Measurements from ENCODE around the gene TSPAN2. TPM values are rescaled to one million over a fixed set of nuclear protein-coding genes. Genes with fewer than 3 reads are reported as not detected.

The TSPAN2 gene
- polyA plus RNA-seq, 2 donors: 1.7 to 4.2 TPM

- no peaks in the 10 kb centered on the region for H3K27me3 ChIP-seq (ENCODE audit: control insufficient read depth in 1 of 2, insufficient read depth in 2 of 2, low read length in 2 of 2)
- H3K36me3 ChIP-seq (ENCODE audit: control insufficient read depth in 2 of 2, insufficient read depth in 2 of 2, low read length in 1 of 2): no peaks in the 10 kb centered on the region
- no peaks in the 10 kb centered on the region for H3K9me3 ChIP-seq (ENCODE audit: control insufficient read depth in 2 of 2, insufficient read depth in 1 of 2, low read depth in 1 of 2, low read length in 1 of 2)
- peak overlapping the region in 1 of 2 donors; percentile 46 for H3K27ac ChIP-seq (ENCODE audit: low read depth in 2 of 2, low read length in 1 of 2)
- WGBS, 2 donors: 36 to 40% methylated on average over 9 of the region's 9 CpGs
- H3K4me1 ChIP-seq (ENCODE audit: control insufficient read depth in 2 of 2, insufficient read depth in 2 of 2, low read length in 1 of 2): peaks cover 0 to 4% of the 10 kb centered on the region in 2 donors
- no peak overlapping the region for H3K4me3 ChIP-seq (ENCODE audit: low read depth in 1 of 2, low read length in 2 of 2)
These were observed 4.3 kb downstream of the TSPAN2 start for GRCh38 chr1:115084902-115085511.

- no peak overlapping the region for H3K4me3 ChIP-seq (ENCODE audit: low read depth in 1 of 2, low read length in 2 of 2)
- H3K27me3 ChIP-seq (ENCODE audit: control insufficient read depth in 1 of 2, insufficient read depth in 2 of 2, low read length in 2 of 2): no peaks in the 10 kb centered on the region
- peaks cover 0 to under 1% of the 10 kb centered on the region in 2 donors for H3K4me1 ChIP-seq (ENCODE audit: control insufficient read depth in 2 of 2, insufficient read depth in 2 of 2, low read length in 1 of 2)
- 66 to 78% methylated on average over 6 of the region's 6 CpGs for WGBS, 2 donors
- H3K27ac ChIP-seq (ENCODE audit: low read depth in 2 of 2, low read length in 1 of 2): no peak overlapping the region
- H3K36me3 ChIP-seq (ENCODE audit: control insufficient read depth in 2 of 2, insufficient read depth in 2 of 2, low read length in 1 of 2): no peaks in the 10 kb centered on the region
- H3K9me3 ChIP-seq (ENCODE audit: control insufficient read depth in 2 of 2, insufficient read depth in 1 of 2, low read depth in 1 of 2, low read length in 1 of 2): no peaks in the 10 kb centered on the region
These were observed 6.4 kb downstream of the TSPAN2 start for GRCh38 chr1:115082949-115083348.

GRCh38 chr1:115078708-115079107, 10.6 kb downstream of the TSPAN2 start:
- Histone ChIP-seq H3K27me3 (ENCODE audit: control insufficient read depth in 1 of 2, insufficient read depth in 2 of 2, low read length in 2 of 2) (no peaks in the 10 kb centered on the region), H3K27ac (ENCODE audit: low read depth in 2 of 2, low read length in 1 of 2) (no peak overlapping the region), H3K9me3 (ENCODE audit: control insufficient read depth in 2 of 2, insufficient read depth in 1 of 2, low read depth in 1 of 2, low read length in 1 of 2) (no peaks in the 10 kb centered on the region), H3K4me3 (ENCODE audit: low read depth in 1 of 2, low read length in 2 of 2) (no peak overlapping the region), H3K36me3 (ENCODE audit: control insufficient read depth in 2 of 2, insufficient read depth in 2 of 2, low read length in 1 of 2) (no peaks in the 10 kb centered on the region), H3K4me1 (ENCODE audit: control insufficient read depth in 2 of 2, insufficient read depth in 2 of 2, low read length in 1 of 2) (peaks cover 3% of the 10 kb centered on the region in 2 donors)
- WGBS, 2 donors: 85 to 91% methylated on average over 4 of the region's 4 CpGs

DNA sequence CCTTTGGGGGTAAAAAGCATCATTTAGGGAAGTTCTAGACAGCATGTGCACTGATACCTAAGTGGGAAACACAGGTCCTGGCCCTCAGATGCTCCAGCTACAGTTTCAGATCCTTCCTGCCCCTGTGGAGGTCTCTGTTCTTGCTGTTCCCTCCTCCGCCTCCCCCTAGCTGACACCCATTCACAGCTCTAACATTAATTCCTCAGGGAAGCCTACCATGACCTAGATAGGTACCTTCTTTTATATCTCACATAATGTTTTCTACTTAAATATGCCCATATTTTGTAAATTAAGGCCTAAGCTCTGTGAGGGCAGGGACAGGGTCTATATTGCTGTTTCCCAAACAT, 11.3 kb downstream of the TSPAN2 start:
- no peak overlapping the region for H3K4me3 ChIP-seq (ENCODE audit: low read depth in 1 of 2, low read length in 2 of 2)
- H3K9me3 ChIP-seq (ENCODE audit: control insufficient read depth in 2 of 2, insufficient read depth in 1 of 2, low read depth in 1 of 2, low read length in 1 of 2): no peaks in the 10 kb centered on the region
- peak overlapping the region in 1 of 2 donors; percentile 38 for H3K27ac ChIP-seq (ENCODE audit: low read depth in 2 of 2, low read length in 1 of 2)
- H3K4me1 ChIP-seq (ENCODE audit: control insufficient read depth in 2 of 2, insufficient read depth in 2 of 2, low read length in 1 of 2): peaks cover 3% of the 10 kb centered on the region in 2 donors
- H3K36me3 ChIP-seq (ENCODE audit: control insufficient read depth in 2 of 2, insufficient read depth in 2 of 2, low read length in 1 of 2): no peaks in the 10 kb centered on the region
- WGBS, 2 donors: 98 to 100% methylated on average over 1 of the region's 1 CpG
- H3K27me3 ChIP-seq (ENCODE audit: control insufficient read depth in 1 of 2, insufficient read depth in 2 of 2, low read length in 2 of 2): no peaks in the 10 kb centered on the region

DNA sequence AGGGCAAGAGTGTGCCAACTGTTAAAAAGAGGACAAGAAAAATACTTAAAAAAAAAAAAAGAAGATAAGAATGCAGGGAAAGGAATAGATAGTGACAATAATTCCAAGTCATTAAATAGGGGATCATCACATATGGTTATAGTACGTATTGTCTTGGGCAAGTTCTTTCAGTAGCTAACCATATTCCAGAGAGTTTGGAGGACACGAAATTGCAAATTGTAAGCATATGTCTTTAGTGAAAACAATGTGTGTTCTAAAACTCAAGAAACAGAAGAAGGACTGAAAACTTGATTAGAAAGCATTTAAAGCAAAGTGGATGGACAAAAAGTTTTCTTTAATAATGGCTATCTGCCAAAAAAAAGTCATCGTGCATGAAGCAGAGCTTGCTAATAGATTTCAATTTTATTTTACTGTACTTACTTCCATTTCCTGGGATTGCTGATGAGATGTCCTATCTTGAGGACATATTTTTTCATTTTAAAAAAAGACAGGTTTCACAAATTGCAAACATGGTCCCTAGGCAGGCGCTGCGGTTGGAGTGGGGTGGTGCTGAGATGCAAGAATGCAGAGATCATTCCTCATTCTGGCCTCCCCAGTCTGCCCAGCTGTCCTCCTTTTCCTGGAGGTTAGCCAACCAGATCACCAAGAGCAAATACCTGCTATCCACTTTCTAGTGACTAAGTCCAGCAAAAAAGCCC, 11.9 kb downstream of the TSPAN2 start:
- WGBS, 2 donors: 78 to 83% methylated on average over 5 of the region's 5 CpGs
- H3K27me3 ChIP-seq (ENCODE audit: control insufficient read depth in 1 of 2, insufficient read depth in 2 of 2, low read length in 2 of 2): no peaks in the 10 kb centered on the region
- H3K9me3 ChIP-seq (ENCODE audit: control insufficient read depth in 2 of 2, insufficient read depth in 1 of 2, low read depth in 1 of 2, low read length in 1 of 2): no peaks in the 10 kb centered on the region
- peaks cover 3% of the 10 kb centered on the region in 2 donors for H3K4me1 ChIP-seq (ENCODE audit: control insufficient read depth in 2 of 2, insufficient read depth in 2 of 2, low read length in 1 of 2)
- peak overlapping the region in 1 of 2 donors; percentile 38 for H3K27ac ChIP-seq (ENCODE audit: low read depth in 2 of 2, low read length in 1 of 2)
- H3K36me3 ChIP-seq (ENCODE audit: control insufficient read depth in 2 of 2, insufficient read depth in 2 of 2, low read length in 1 of 2): no peaks in the 10 kb centered on the region
- H3K4me3 ChIP-seq (ENCODE audit: low read depth in 1 of 2, low read length in 2 of 2): no peak overlapping the region

DNA sequence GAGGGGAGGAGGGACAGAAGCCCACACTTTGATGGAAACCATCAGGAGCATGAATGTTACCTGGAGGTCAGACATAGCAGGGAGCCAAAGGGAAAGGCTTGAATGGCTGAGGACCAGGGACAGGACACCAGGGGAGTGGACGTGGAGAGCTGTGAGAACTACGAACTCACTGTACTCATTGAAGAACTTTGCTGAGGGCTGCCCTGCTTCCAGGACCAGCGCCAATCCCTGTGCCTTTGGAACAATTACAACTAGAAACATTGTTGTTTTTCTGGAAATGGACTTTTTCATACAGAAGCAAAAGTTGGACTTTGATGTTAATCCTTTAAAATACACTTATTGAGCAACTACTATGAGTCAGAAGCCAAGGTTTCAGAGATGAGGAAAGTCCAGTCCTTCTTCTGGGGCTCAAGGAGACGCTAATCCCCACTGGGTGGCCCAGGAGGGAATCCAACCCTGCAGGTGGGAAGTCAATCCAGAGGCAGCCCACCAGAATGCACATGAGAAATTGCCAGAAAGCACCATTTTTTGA, 12.9 kb downstream of the TSPAN2 start:
- peaks cover 3% of the 10 kb centered on the region in 2 donors for H3K4me1 ChIP-seq (ENCODE audit: control insufficient read depth in 2 of 2, insufficient read depth in 2 of 2, low read length in 1 of 2)

GRCh38 chr1:115074839-115075534, 14.3 kb downstream of the TSPAN2 start:
- Histone ChIP-seq H3K27ac (ENCODE audit: low read depth in 2 of 2, low read length in 1 of 2) (no peak overlapping the region), H3K4me1 (ENCODE audit: control insufficient read depth in 2 of 2, insufficient read depth in 2 of 2, low read length in 1 of 2) (peaks cover 3% of the 10 kb centered on the region in 2 donors), H3K27me3 (ENCODE audit: control insufficient read depth in 1 of 2, insufficient read depth in 2 of 2, low read length in 2 of 2) (no peaks in the 10 kb centered on the region), H3K36me3 (ENCODE audit: control insufficient read depth in 2 of 2, insufficient read depth in 2 of 2, low read length in 1 of 2) (no peaks in the 10 kb centered on the region), H3K4me3 (ENCODE audit: low read depth in 1 of 2, low read length in 2 of 2) (no peak overlapping the region), H3K9me3 (ENCODE audit: control insufficient read depth in 2 of 2, insufficient read depth in 1 of 2, low read depth in 1 of 2, low read length in 1 of 2) (no peaks in the 10 kb centered on the region)
- WGBS, 2 donors: 70 to 71% methylated on average over 11 of the region's 11 CpGs

More for the DNA sequence above, 12.9 kb downstream of the TSPAN2 start:
- 51 to 61% methylated on average over 4 of the region's 4 CpGs for WGBS, 2 donors
- no peaks in the 10 kb centered on the region for H3K27me3 ChIP-seq (ENCODE audit: control insufficient read depth in 1 of 2, insufficient read depth in 2 of 2, low read length in 2 of 2)
- H3K27ac ChIP-seq (ENCODE audit: low read depth in 2 of 2, low read length in 1 of 2): no peak overlapping the region
- no peak overlapping the region for H3K4me3 ChIP-seq (ENCODE audit: low read depth in 1 of 2, low read length in 2 of 2)
- H3K36me3 ChIP-seq (ENCODE audit: control insufficient read depth in 2 of 2, insufficient read depth in 2 of 2, low read length in 1 of 2): no peaks in the 10 kb centered on the region
- H3K9me3 ChIP-seq (ENCODE audit: control insufficient read depth in 2 of 2, insufficient read depth in 1 of 2, low read depth in 1 of 2, low read length in 1 of 2): no peaks in the 10 kb centered on the region

DNA sequence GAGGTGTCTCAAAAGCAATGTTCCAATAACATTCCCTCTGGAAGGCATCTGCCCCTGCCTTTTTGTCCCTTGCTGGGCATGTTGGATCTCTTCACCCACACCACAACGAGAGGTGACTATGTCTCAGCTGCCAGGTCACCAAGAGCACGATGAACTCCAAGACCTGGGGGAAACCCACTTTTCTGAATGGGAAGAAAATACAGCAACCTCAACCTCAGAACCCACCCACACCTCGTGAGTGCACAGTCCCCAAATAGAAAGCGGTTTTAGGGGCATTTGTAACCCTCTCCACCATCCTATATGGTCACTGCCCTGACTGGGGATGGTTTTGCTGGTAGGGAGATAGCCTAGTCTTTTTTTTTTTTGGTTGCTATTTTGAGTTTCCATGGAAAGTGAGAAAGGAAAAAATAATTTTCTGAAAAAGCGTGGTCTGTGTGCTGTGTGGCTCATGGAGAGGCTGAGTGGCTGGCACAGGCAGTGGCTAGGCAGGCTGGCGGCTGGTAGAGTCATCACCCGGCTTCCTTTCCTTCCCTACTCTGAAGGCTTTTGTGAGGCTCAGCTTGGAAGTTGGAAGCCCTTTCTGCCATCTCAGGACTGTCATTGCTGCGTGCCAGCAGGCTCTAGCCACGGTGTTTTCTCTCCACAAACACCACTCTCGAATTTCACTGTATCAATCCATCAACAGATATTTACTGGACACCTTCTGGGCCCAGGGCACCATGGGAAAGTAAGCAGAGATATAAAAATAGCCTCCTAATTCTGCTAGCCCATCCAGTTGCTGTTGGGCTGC, 15.8 kb downstream of the TSPAN2 start:
- Histone ChIP-seq H3K27me3 (ENCODE audit: control insufficient read depth in 1 of 2, insufficient read depth in 2 of 2, low read length in 2 of 2) (no peaks in the 10 kb centered on the region), H3K4me1 (ENCODE audit: control insufficient read depth in 2 of 2, insufficient read depth in 2 of 2, low read length in 1 of 2) (peaks cover 5 to 10% of the 10 kb centered on the region in 2 donors), H3K27ac (ENCODE audit: low read depth in 2 of 2, low read length in 1 of 2) (peak overlapping the region in 1 of 2 donors; percentile 52), H3K36me3 (ENCODE audit: control insufficient read depth in 2 of 2, insufficient read depth in 2 of 2, low read length in 1 of 2) (no peaks in the 10 kb centered on the region), H3K9me3 (ENCODE audit: control insufficient read depth in 2 of 2, insufficient read depth in 1 of 2, low read depth in 1 of 2, low read length in 1 of 2) (no peaks in the 10 kb centered on the region), H3K4me3 (ENCODE audit: low read depth in 1 of 2, low read length in 2 of 2) (no peak overlapping the region)
- WGBS, 2 donors: 69 to 70% methylated on average over 10 of the region's 10 CpGs

GRCh38 chr1:115071012-115071664, 18.2 kb downstream of the TSPAN2 start:
- H3K27me3 ChIP-seq (ENCODE audit: control insufficient read depth in 1 of 2, insufficient read depth in 2 of 2, low read length in 2 of 2): no peaks in the 10 kb centered on the region
- 78 to 79% methylated on average over 6 of the region's 6 CpGs for WGBS, 2 donors

More at GRCh38 chr1:115071012-115071664, 18.2 kb downstream of the TSPAN2 start:
- no peak overlapping the region for H3K4me3 ChIP-seq (ENCODE audit: low read depth in 1 of 2, low read length in 2 of 2)
- H3K36me3 ChIP-seq (ENCODE audit: control insufficient read depth in 2 of 2, insufficient read depth in 2 of 2, low read length in 1 of 2): no peaks in the 10 kb centered on the region
- no peaks in the 10 kb centered on the region for H3K9me3 ChIP-seq (ENCODE audit: control insufficient read depth in 2 of 2, insufficient read depth in 1 of 2, low read depth in 1 of 2, low read length in 1 of 2)
- H3K27ac ChIP-seq (ENCODE audit: low read depth in 2 of 2, low read length in 1 of 2): no peak overlapping the region
- peaks cover 4 to 10% of the 10 kb centered on the region in 2 donors for H3K4me1 ChIP-seq (ENCODE audit: control insufficient read depth in 2 of 2, insufficient read depth in 2 of 2, low read length in 1 of 2)
